ENCODE data around the gene PACRG. TPM values are rescaled to one million over a fixed set of nuclear protein-coding genes. Genes with fewer than 3 reads are reported as not detected.
A peak's percentile ranks its signal among the peaks of the same experiment; 100 is the strongest.

Gene PACRG
- total and polyA plus RNA-seq, 2 of the 8 experiments (the other 6 are each of a cell fraction or from before 2014, with no cell fraction given): 0.44 to 0.54 TPM

- Histone ChIP-seq H3K4me3 (ENCODE audit: extremely low read depth in 1 of 4, insufficient read depth in 2 of 4, low read depth in 3 of 4, low read length in 4 of 4) (peak overlapping the region in 1 of 4 experiments; percentile 14; a peak in 1 of 8 replicates), H3K9ac (replicated peaks in 1 of 4; ENCODE audit: extremely low read depth in 1 of 4, low read depth in 3 of 4, low read length in 3 of 4) (no peak overlapping the region), H3K9me3 (ENCODE audit: insufficient read depth in 2 of 2, low read depth in 1 of 2, low read length in 1 of 2) (peaks cover 0 to 7% of the 10 kb centered on the region in 2 experiments; a peak in 2 of 4 replicates), H2AFZ (ENCODE audit: low read length) (no peak overlapping the region), H4K8ac (ENCODE audit: extremely low read depth, insufficient read depth, low read length) (peak overlapping the region; percentile 66), H4K91ac (replicated peaks; ENCODE audit: insufficient read length, low read length) (peak overlapping the region; percentile 88), H4K5ac (ENCODE audit: insufficient read length, low read depth, low read length) (peak overlapping the region; percentile 12), H3K36me3 (ENCODE audit: control insufficient read depth in 2 of 4, insufficient read depth in 4 of 4, low read length in 3 of 4) (no peaks in the 10 kb centered on the region), H3K4me1 (replicated peaks in 1 of 4; ENCODE audit: control insufficient read depth in 3 of 4, insufficient read depth in 4 of 4, low read length in 3 of 4) (peaks cover 2 to 5% (median 3%) of the 10 kb centered on the region in 4 experiments), H2BK12ac (ENCODE audit: low read depth, low read length) (peak overlapping the region; percentile 65; the same call in 1 of the 2 replicates), H3K14ac (ENCODE audit: insufficient read length) (no peak overlapping the region), H2AK5ac (ENCODE audit: low read depth, low read length) (0 out of 2 replicates have a peak overlapping the region, but pooled peaks have one; percentile 4), H3K18ac (ENCODE audit: extremely low read depth, low read length) (peak overlapping the region; percentile 65), H3K27ac (ENCODE audit: low read depth, low read length) (peak overlapping the region; percentile 27; the same call in 1 of the 2 replicates), H2BK20ac (ENCODE audit: low read length) (no peak overlapping the region; the same call in 1 of the 2 replicates), H3K27me3 (replicated peaks in 1 of 4; ENCODE audit: control insufficient read depth in 3 of 4, extremely low read depth in 1 of 4, insufficient read depth in 3 of 4, low read length in 3 of 4) (no peaks in the 10 kb centered on the region), H4K20me1 (replicated peaks in 1 of 2; ENCODE audit: control insufficient read depth in 1 of 2, insufficient read depth in 2 of 2, low read length in 2 of 2) (no peaks in the 10 kb centered on the region), H3K79me2 (ENCODE audit: control insufficient read depth in 1 of 2, insufficient read depth in 2 of 2, low read length in 2 of 2) (no peaks in the 10 kb centered on the region), H3K23me2 (ENCODE audit: low read depth, low read length) (no peaks in the 10 kb centered on the region), H2BK15ac (ENCODE audit: low read length) (no peak overlapping the region), H3K4me2 (ENCODE audit: insufficient read depth in 1 of 2, low read depth in 2 of 2, low read length in 2 of 2) (no peak overlapping the region), H3K79me1 (ENCODE audit: low read depth, low read length) (no peaks in the 10 kb centered on the region), H3K4ac (replicated peaks; ENCODE audit: insufficient read length, low read depth, low read length) (no peak overlapping the region), H2BK120ac (replicated peaks; ENCODE audit: low read depth, low read length) (no peak overlapping the region), H3K23ac (ENCODE audit: insufficient read length) (no peak overlapping the region), H3K56ac (replicated peaks; ENCODE audit: insufficient read length, low read depth, low read length) (no peak overlapping the region), H2BK5ac (ENCODE audit: low read depth, low read length) (peak overlapping the region; percentile 91)
- FAIRE-seq (peak; percentile 66), DNase-seq (ENCODE audit: low read depth in 1 of 2, low spot score in 2 of 2) (peak; percentile 61 to 69)
- ChIA-PET CTCF (ENCODE audit: partially characterized antibody) (interaction anchor here (1.0 to 2.3 kb wide), 2 partner anchors 10 to 71 kb away, joined by 3 to 10 read pairs; no protein-coding TSS in a partner anchor), POLR2A (ENCODE audit: partially characterized antibody) (interaction anchor here (1.0 kb wide), 2 partner anchors 16 to 22 kb away, joined by 4 to 5 read pairs; no protein-coding TSS in a partner anchor)
- WGBS, 2 experiments (ENCODE audit: extremely low coverage in 1 of 2, insufficient coverage in 1 of 2, insufficient read length in 1 of 2, insufficient replicate concordance in 2 of 2, low coverage in 1 of 2, low lambda C conversion rate in 2 of 2, missing lambda C conversion rate in 1 of 2): 72% methylated on average over 22 of the region's 27 CpGs; no CpG with 5 or more reads in 1 of the 2 experiments
- TF ChIP-seq SP1 (IDR thresholded peaks at IDR 0.05; ENCODE audit: low read depth, low read length): peak; percentile 58; the same call in 1 of the 2 replicates
- no peak for TF ChIP-seq BRCA1 (IDR thresholded peaks at IDR 0.05; ENCODE audit: low read depth, low read length)
- TF ChIP-seq SP2 (IDR thresholded peaks at IDR 0.05; ENCODE audit: low read length): no peak
- no peak for TF ChIP-seq ATF3 (IDR thresholded peaks at IDR 0.05; ENCODE audit: insufficient read depth, low read depth, low read length)
- TF ChIP-seq KDM5A (IDR thresholded peaks at IDR 0.05; ENCODE audit: low read length): no peak
- TF ChIP-seq JUN (IDR thresholded peaks at IDR 0.05; ENCODE audit: low read depth, low read length): no peak
- TF ChIP-seq POLR2AphosphoS5 (IDR thresholded peaks at IDR 0.05; ENCODE audit: low read depth, low read length): no peak
- TF ChIP-seq CEBPB (IDR thresholded peaks at IDR 0.05; ENCODE audit: low read depth, low read length): peak; percentile 15; the same call in 1 of the 2 replicates
- TF ChIP-seq HDAC6 (IDR thresholded peaks at IDR 0.05; ENCODE audit: low read depth, low read length): no peak
- TF ChIP-seq MAX (IDR thresholded peaks at IDR 0.05): peak; percentile 91
- TF ChIP-seq SUZ12 (IDR thresholded peaks at IDR 0.05; ENCODE audit: low read length): no peak
- TF ChIP-seq NRF1 (IDR thresholded peaks at IDR 0.05; ENCODE audit: low read depth, low read length): no peak
These were observed 371.9 kb downstream of the PACRG start for GRCh38 chr6:163099621-163100171.
